Astrocyte (in vitro differentiated cells and primary cell): ENCODE data around the gene FUT4. TPM values are rescaled to one million over a fixed set of nuclear protein-coding genes. Genes with fewer than 3 reads are reported as not detected.

Experiments used
- DNase-seq: peaks from one replicate; pipeline ENCODE4 v3.0.0-alpha.2; 2010; ENCODE audit warnings: low read depth
- FAIRE-seq: peaks from 2 replicates; lab custom pipeline; 2011; peaks lifted over from hg19 to GRCh38; lab: Jason Lieb, UNC
- H2AFZ ChIP-seq: 2 replicates; pipeline ENCODE4 v1.6.0; 2012; ENCODE audit warnings: low read depth, low read length, inconsistent platforms
- H3K27ac ChIP-seq: 2 replicates; pipeline ENCODE4 v1.5.1; 2011; ENCODE audit warnings: low read depth, low read length, inconsistent platforms
- H3K27me3 ChIP-seq: 2 replicates; pipeline ENCODE4 v1.6.0; 2011; ENCODE audit warnings: low read length, inconsistent platforms; ENCODE audit not compliant: insufficient read depth
- H3K36me3 ChIP-seq: 2 replicates; pipeline ENCODE4 v1.5.1; 2011; ENCODE audit warnings: low read length, inconsistent platforms; ENCODE audit not compliant: insufficient read depth
- H3K4me1 ChIP-seq: 2 replicates; pipeline ENCODE4 v1.5.1; 2011; ENCODE audit warnings: low read length, inconsistent platforms; ENCODE audit not compliant: insufficient read depth
- H3K4me2 ChIP-seq: 2 replicates; pipeline ENCODE4 v1.6.0; 2012; ENCODE audit warnings: low read length, inconsistent platforms
- H3K4me3 ChIP-seq: 2 replicates; pipeline ENCODE4 v1.5.1; 2011; ENCODE audit warnings: low read depth, mild to moderate bottlenecking, low read length, inconsistent platforms; ENCODE audit not compliant: insufficient read depth
- H3K79me2 ChIP-seq: 2 replicates; pipeline ENCODE4 v1.6.0; 2012; ENCODE audit warnings: mild to moderate bottlenecking, low read length, inconsistent platforms; ENCODE audit not compliant: insufficient read depth
- H3K9ac ChIP-seq: 2 replicates; pipeline ENCODE4 v1.6.0; 2012; ENCODE audit warnings: mild to moderate bottlenecking, low read length, inconsistent platforms
- H3K9me3 ChIP-seq: 2 replicates; pipeline ENCODE4 v1.5.1; 2012; ENCODE audit warnings: low read depth, mild to moderate bottlenecking, low read length, inconsistent platforms; ENCODE audit not compliant: insufficient read depth
- H4K20me1 ChIP-seq: 2 replicates; pipeline ENCODE4 v1.6.0; 2012; ENCODE audit warnings: low read length, inconsistent platforms; ENCODE audit not compliant: insufficient read depth
- H3K27ac Mint-ChIP-seq: one replicate; pipeline ENCODE4 v1.8.0; 2021; ENCODE audit warnings: mild to moderate bottlenecking, mixed read lengths; ENCODE audit not compliant: unreplicated experiment
- H3K27me3 Mint-ChIP-seq: one replicate; pipeline ENCODE4 v1.8.0; 2021; ENCODE audit warnings: low read depth, mixed read lengths; ENCODE audit not compliant: unreplicated experiment
- H3K36me3 Mint-ChIP-seq: one replicate; pipeline ENCODE4 v1.8.0; 2021; ENCODE audit warnings: low read depth, mixed read lengths; ENCODE audit not compliant: unreplicated experiment
- H3K4me1 Mint-ChIP-seq: one replicate; pipeline ENCODE4 v1.8.0; 2021; ENCODE audit warnings: low read depth, mixed read lengths; ENCODE audit not compliant: unreplicated experiment
- H3K4me3 Mint-ChIP-seq: one replicate; pipeline ENCODE4 v1.8.0; 2021; ENCODE audit warnings: mild to moderate bottlenecking, moderate library complexity, mixed read lengths; ENCODE audit not compliant: unreplicated experiment
- H3K9me3 Mint-ChIP-seq: one replicate; pipeline ENCODE4 v1.8.0; 2021; ENCODE audit warnings: mild to moderate bottlenecking, mixed read lengths; ENCODE audit not compliant: unreplicated experiment
- CTCF ChIP-seq: IDR thresholded peaks from 2 replicates; pipeline ENCODE4 v1.5.1; 2011; ENCODE audit warnings: low read depth, mild to moderate bottlenecking, inconsistent platforms, low read length, moderate library complexity; ENCODE audit not compliant: insufficient read depth
- EZH2 ChIP-seq: IDR thresholded peaks from 2 replicates; pipeline ENCODE4 v1.6.1; 2012; ENCODE audit warnings: mild to moderate bottlenecking, low read length, inconsistent platforms; ENCODE audit not compliant: insufficient read depth
- total RNA-seq: library from RNA; stranded (reverse); gene quantifications from 2 replicates; pipeline ENCODE4 v1.2.1, GENCODE V29; 2021

FUT4 gene
- total RNA-seq, 1 donor from 2014 or later, result 3.5 TPM

GRCh38 chr11:94576306-94576705 lies 32.6 kb downstream of the FUT4 start:
- H3K9me3 ChIP-seq, result no peaks in the 10 kb centered on the region
- H3K4me1 ChIP-seq, result peaks cover 5% of the 10 kb centered on the region
- H3K9ac ChIP-seq, result no peak overlapping the region
- no peak overlapping the region for H3K4me2 ChIP-seq
- no peaks in the 10 kb centered on the region for H3K9me3 Mint-ChIP-seq
- TF ChIP-seq EZH2, result no peak
- no peak for TF ChIP-seq CTCF
- DNase-seq, result no peak
- H4K20me1 ChIP-seq, result no peaks in the 10 kb centered on the region
- H3K27me3 ChIP-seq, result no peaks in the 10 kb centered on the region
- no peak overlapping the region for H3K4me3 Mint-ChIP-seq
- H3K4me3 ChIP-seq, result no peak overlapping the region
- H3K4me1 Mint-ChIP-seq, result peaks cover 8% of the 10 kb centered on the region
- no peaks in the 10 kb centered on the region for H3K36me3 ChIP-seq
- no peaks in the 10 kb centered on the region for H3K79me2 ChIP-seq
- no peak overlapping the region for H3K27ac ChIP-seq
- no peak for FAIRE-seq
- H3K36me3 Mint-ChIP-seq, result no peaks in the 10 kb centered on the region
- no peak overlapping the region for H2AFZ ChIP-seq
- H3K27me3 Mint-ChIP-seq, result no peaks in the 10 kb centered on the region
- H3K27ac Mint-ChIP-seq, result no peak overlapping the region

GRCh38 chr11:94577841-94578240 lies 34.1 kb downstream of the FUT4 start:
- Mint-ChIP-seq H3K4me3 (no peak overlapping the region), H3K4me1 (peaks cover 8% of the 10 kb centered on the region), H3K27me3 (peaks cover 3% of the 10 kb centered on the region), H3K9me3 (no peaks in the 10 kb centered on the region), H3K27ac (no peak overlapping the region), H3K36me3 (no peaks in the 10 kb centered on the region)
- no peak for FAIRE-seq
- no peaks in the 10 kb centered on the region for H4K20me1 ChIP-seq
- no peak overlapping the region for H3K4me3 ChIP-seq
- H3K9ac ChIP-seq, result no peak overlapping the region
- no peaks in the 10 kb centered on the region for H3K36me3 ChIP-seq
- H3K4me2 ChIP-seq, result no peak overlapping the region
- no peaks in the 10 kb centered on the region for H3K79me2 ChIP-seq
- H3K4me1 ChIP-seq, result peaks cover 5% of the 10 kb centered on the region
- H3K27me3 ChIP-seq, result no peaks in the 10 kb centered on the region
- no peak for TF ChIP-seq CTCF
- TF ChIP-seq EZH2, result no peak
- H3K27ac ChIP-seq, result no peak overlapping the region
- no peak overlapping the region for H2AFZ ChIP-seq
- no peaks in the 10 kb centered on the region for H3K9me3 ChIP-seq
- no peak for DNase-seq

DNA sequence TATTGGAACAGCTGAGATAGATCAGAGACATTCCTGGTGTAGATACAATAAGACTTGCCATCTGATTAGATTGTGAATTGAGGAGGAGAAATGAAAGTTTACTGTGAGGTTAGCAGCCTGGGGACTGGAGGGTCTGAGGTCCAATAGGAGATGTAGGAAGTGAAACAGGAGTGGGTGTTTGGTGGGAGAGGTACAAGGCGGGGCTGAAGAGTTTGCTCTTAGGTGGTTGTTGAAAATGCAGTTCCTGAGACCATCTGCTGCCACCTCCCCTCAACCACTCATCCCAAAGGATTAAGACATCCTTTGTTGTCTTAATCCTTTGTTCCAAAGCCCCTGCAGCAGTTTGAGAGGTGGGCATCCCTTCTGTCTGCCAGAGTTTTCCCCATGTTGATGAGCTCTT lies 38.2 kb downstream of the FUT4 start:
- TF ChIP-seq CTCF (no peak), EZH2 (no peak)
- H3K4me1 ChIP-seq, result no peaks in the 10 kb centered on the region
- Mint-ChIP-seq H3K4me3 (no peak overlapping the region), H3K27ac (no peak overlapping the region), H3K9me3 (no peaks in the 10 kb centered on the region), H3K36me3 (peaks cover 1% of the 10 kb centered on the region), H3K27me3 (peaks cover 3% of the 10 kb centered on the region), H3K4me1 (peaks cover 3% of the 10 kb centered on the region)
- no peak overlapping the region for H3K9ac ChIP-seq
- H3K4me3 ChIP-seq, result no peak overlapping the region
- DNase-seq (no peak), FAIRE-seq (no peak)
- no peak overlapping the region for H3K27ac ChIP-seq
- H3K27me3 ChIP-seq, result no peaks in the 10 kb centered on the region
- H3K4me2 ChIP-seq, result no peak overlapping the region
- no peaks in the 10 kb centered on the region for H3K9me3 ChIP-seq
- no peaks in the 10 kb centered on the region for H3K36me3 ChIP-seq
- no peak overlapping the region for H2AFZ ChIP-seq
- no peaks in the 10 kb centered on the region for H3K79me2 ChIP-seq
- H4K20me1 ChIP-seq, result no peaks in the 10 kb centered on the region
